Fibroblast of mammary gland (primary cell): ENCODE data around the gene TIMMDC1.

Experiments
- DNase-seq: peaks from one replicate; pipeline ENCODE4 v3.0.0-alpha.2; 2010; ENCODE audit warnings: low read depth
- H3K4me3 ChIP-seq: 2 replicates; pipeline ENCODE4 v1.5.1; 2011; ENCODE audit warnings: low read depth, mild to moderate bottlenecking, low read length, moderate library complexity; ENCODE audit not compliant: control insufficient read depth
- TF ChIP-seq, protein P1 (sequence below): conservative IDR thresholded peaks from 2 replicates; pipeline ENCODE4 v1.5.1; 2011; ENCODE audit warnings: low read depth, low read length, inconsistent platforms; ENCODE audit not compliant: control insufficient read depth, insufficient read depth

The TIMMDC1 gene

GRCh38 chr3:119570229-119570628, 71.9 kb downstream of the TIMMDC1 start:
- DNase-seq: no peak
- H3K4me3 ChIP-seq: no peak overlapping the region
- TF ChIP-seq, protein P1, sequence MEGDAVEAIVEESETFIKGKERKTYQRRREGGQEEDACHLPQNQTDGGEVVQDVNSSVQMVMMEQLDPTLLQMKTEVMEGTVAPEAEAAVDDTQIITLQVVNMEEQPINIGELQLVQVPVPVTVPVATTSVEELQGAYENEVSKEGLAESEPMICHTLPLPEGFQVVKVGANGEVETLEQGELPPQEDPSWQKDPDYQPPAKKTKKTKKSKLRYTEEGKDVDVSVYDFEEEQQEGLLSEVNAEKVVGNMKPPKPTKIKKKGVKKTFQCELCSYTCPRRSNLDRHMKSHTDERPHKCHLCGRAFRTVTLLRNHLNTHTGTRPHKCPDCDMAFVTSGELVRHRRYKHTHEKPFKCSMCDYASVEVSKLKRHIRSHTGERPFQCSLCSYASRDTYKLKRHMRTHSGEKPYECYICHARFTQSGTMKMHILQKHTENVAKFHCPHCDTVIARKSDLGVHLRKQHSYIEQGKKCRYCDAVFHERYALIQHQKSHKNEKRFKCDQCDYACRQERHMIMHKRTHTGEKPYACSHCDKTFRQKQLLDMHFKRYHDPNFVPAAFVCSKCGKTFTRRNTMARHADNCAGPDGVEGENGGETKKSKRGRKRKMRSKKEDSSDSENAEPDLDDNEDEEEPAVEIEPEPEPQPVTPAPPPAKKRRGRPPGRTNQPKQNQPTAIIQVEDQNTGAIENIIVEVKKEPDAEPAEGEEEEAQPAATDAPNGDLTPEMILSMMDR: no peak

DNA sequence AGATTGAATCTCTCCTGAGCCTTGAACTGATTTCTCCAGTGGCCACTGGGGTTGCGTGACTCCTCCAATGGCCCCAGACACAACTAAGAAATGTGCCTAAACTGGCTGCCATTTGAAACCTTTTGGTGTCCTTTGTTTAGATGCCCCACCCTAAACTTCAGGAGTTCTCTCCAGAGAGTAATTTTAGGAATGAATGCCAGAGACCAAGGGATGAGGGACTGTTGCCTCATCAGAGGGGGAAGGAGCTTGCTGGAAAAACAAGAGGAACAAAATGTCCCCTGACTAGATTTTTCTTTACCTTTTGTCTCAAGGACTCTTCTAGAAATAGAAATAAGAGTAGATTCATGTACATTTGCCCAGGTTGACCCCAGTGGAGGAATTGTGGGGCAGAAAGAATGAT, 72.9 kb downstream of the TIMMDC1 start:
- DNase-seq: no peak
- H3K4me3 ChIP-seq: no peak overlapping the region
- TF ChIP-seq, protein P1: no peak

GRCh38 chr3:119571688-119572087, 73.3 kb downstream of the TIMMDC1 start:
- DNase-seq: no peak
- H3K4me3 ChIP-seq: no peak overlapping the region
- TF ChIP-seq, protein P1: no peak
